ENCODE measurements around the gene ZNRF3.

- TF ChIP-seq POLR2A (IDR thresholded peaks at IDR 0.05), result no peak
- TF ChIP-seq CTCF (IDR thresholded peaks at IDR 0.05), result no peak
Measured at GRCh38 chr22:29023172-29023796, 139.9 kb downstream of the ZNRF3 start.
